Hypothalamus (tissue), 51 donors: ENCODE data around the gene RCOR1.

ENCODE experiments used
- DNase-seq, 51 donors: peaks; one replicate each; lab custom pipeline; 2025; lab: John Stamatoyannopoulos, UW

RCOR1 gene

GRCh38 chr14:102666635-102667034 is 74.2 kb downstream of the RCOR1 start:
- no peak for DNase-seq

GRCh38 chr14:102667703-102668102 is 75.3 kb downstream of the RCOR1 start:
- DNase-seq, result no peak

- no peak for DNase-seq
Measured at GRCh38 chr14:102668291-102668873, 75.9 kb downstream of the RCOR1 start.

- no peak for DNase-seq
Measured at GRCh38 chr14:102671410-102671809, 79.0 kb downstream of the RCOR1 start.

- no peak for DNase-seq
Measured at GRCh38 chr14:102672410-102672960, 80.0 kb downstream of the RCOR1 start.

GRCh38 chr14:102675396-102675795 is 82.9 kb downstream of the RCOR1 start:
- no peak for DNase-seq

GRCh38 chr14:102678394-102678793 is 85.9 kb downstream of the RCOR1 start:
- no peak for DNase-seq

- no peak for DNase-seq
Measured at GRCh38 chr14:102683399-102684297, 91.2 kb downstream of the RCOR1 start.

GRCh38 chr14:102684298-102684663 is 91.8 kb downstream of the RCOR1 start:
- DNase-seq, result no peak

- no peak for DNase-seq
Measured at GRCh38 chr14:102686196-102686801, 93.8 kb downstream of the RCOR1 start.

GRCh38 chr14:102688290-102688689 is 95.8 kb downstream of the RCOR1 start:
- no peak for DNase-seq

- no peak for DNase-seq
Measured at GRCh38 chr14:102690509-102691286, 98.2 kb downstream of the RCOR1 start.

GRCh38 chr14:102691763-102692162 is 99.3 kb downstream of the RCOR1 start:
- no peak for DNase-seq

- DNase-seq, result no peak
Measured at GRCh38 chr14:102692334-102692733, 99.9 kb downstream of the RCOR1 start.

- no peak for DNase-seq
Measured at GRCh38 chr14:102693006-102693755, 100.7 kb downstream of the RCOR1 start.

GRCh38 chr14:102694530-102695166 is 102.2 kb downstream of the RCOR1 start:
- peak in 24 of 51 donors; percentile 3 to 70 (median 27) for DNase-seq

- no peak for DNase-seq
Measured at GRCh38 chr14:102695167-102695555, 102.7 kb downstream of the RCOR1 start.

- DNase-seq, result no peak
Measured at GRCh38 chr14:102696332-102696731, 103.9 kb downstream of the RCOR1 start.

GRCh38 chr14:102696856-102697495 is 104.5 kb downstream of the RCOR1 start:
- peak in 1 of 51 donors; percentile 4 for DNase-seq
